Stomach (tissue), 9 donors: ENCODE results near the gene HCN2. TPM values are rescaled to one million over a fixed set of nuclear protein-coding genes. Genes with fewer than 3 reads are reported as not detected.
A peak's percentile ranks its signal among the peaks of the same experiment; 100 is the strongest.

ENCODE experiments used
- DNase-seq, 2 donors: peaks; one replicate each; pipeline versions ENCODE4 v3.0.0 to v3.0.0-alpha.2; 2013 to 2019
- H3K27ac ChIP-seq, 5 donors: fragments of 200-600 bp in 4 of 5; sonication (generic) in 4 of 5; one replicate each; pipeline ENCODE4 v1.5.1; 2013 to 2019; ENCODE audit warnings: mild to moderate bottlenecking in 1 of 5, moderate library complexity in 1 of 5
- H3K27me3 ChIP-seq, 3 donors: fragments of 200-600 bp; sonication (generic); one replicate each; pipeline ENCODE4 v1.5.1; 2017 to 2019; ENCODE audit warnings: mixed run types in 1 of 3
- H3K36me3 ChIP-seq, 4 donors: fragments of 200-600 bp; sonication (generic); 1 replicate in 3 of 4; 2 replicates in 1 of 4; pipeline ENCODE4 v1.5.1; 2016 to 2019
- H3K4me1 ChIP-seq, 4 donors: fragments of 200-600 bp; sonication (generic); one replicate each; pipeline ENCODE4 v1.5.1; 2016 to 2019
- H3K4me3 ChIP-seq, 4 donors: fragments of 200-600 bp; sonication (generic) in 3 of 4; one replicate each; pipeline ENCODE4 v1.5.1; 2016 to 2019; ENCODE audit warnings: mild to moderate bottlenecking in 1 of 4
- H3K9me3 ChIP-seq, 4 donors: fragments of 200-600 bp; sonication (generic); one replicate each; pipeline ENCODE4 v1.5.1; 2016 to 2019
- CTCF ChIP-seq, 7 experiments: fragments of 450-650 bp in 4 of 7; fragments of 200-600 bp in 3 of 7; sonication (generic) in 3 of 7; IDR thresholded peaks; one replicate each; pipeline ENCODE4 v1.5.1; 2016 to 2019; ENCODE audit warnings: antibody characterized with exemption in 7 of 7, control low read depth in 2 of 7, mild to moderate bottlenecking in 1 of 7
- EP300 ChIP-seq: sonication (generic); formaldehyde crosslinking; IDR thresholded peaks from one replicate; pipeline ENCODE4 v1.6.1; 2017; ENCODE audit warnings: antibody characterized with exemption
- POLR2A ChIP-seq, 4 donors: fragments of 450-650 bp; IDR thresholded peaks; one replicate each; pipeline ENCODE4 v1.6.1; 2016; ENCODE audit warnings: antibody characterized with exemption in 4 of 4, control low read depth in 2 of 4, mild to moderate bottlenecking in 1 of 4, moderate library complexity in 1 of 4
- POLR2AphosphoS5 ChIP-seq, 3 donors: sonication (generic); formaldehyde crosslinking; IDR thresholded peaks; one replicate each; pipeline ENCODE4 v1.6.1; 2016; ENCODE audit warnings: antibody characterized with exemption in 3 of 3
- WGBS, 5 donors: extraction: QIAGEN DNeasy Blood & Tissue Kit in 3 of 5; methylation state at CpG; one replicate each; pipeline versions ENCODE4 v1.1.5 to v1.1.7; 2013 to 2018; 5-methylcytosine and 5-hydroxymethylcytosine counted together
- intact Hi-C: fragments of 100-400 bp; cut with DNase I; formaldehyde crosslinking; loops from one replicate; pipeline ENCODE4 v1.15.1; 2023; ENCODE audit warnings: low total_unique reads
- polyA plus RNA-seq, 3 donors: library from polyadenylated mRNA; stranded (reverse); fragments of 200-250 nt; gene quantifications; one replicate each; pipeline ENCODE4 v1.2.3, GENCODE V29; 2013
- total RNA-seq, 5 donors: library from RNA; depleted of rRNA; stranded (reverse); fragments of >200 nt; gene quantifications; one replicate each; pipeline versions ENCODE4 v1.1.0 to v1.2.3, GENCODE V29; 2014 to 2016
- donor health status: healthy with polysubstance abuse.
- donor health status: Bipolar disorder and iron deficiency.
- donor health status: healthy.

HCN2 gene
- total and polyA plus RNA-seq, 8 donors = 0.10 to 0.18 (median 0.15) TPM; not detected in 5

- DNase-seq = peak; percentile 40 to 78
- Histone ChIP-seq H3K4me3 (no peak overlapping the region), H3K27ac (peak overlapping the region in 1 of 5 donors; percentile 44), H3K36me3 (no peaks in the 10 kb centered on the region), H3K27me3 (peaks cover 0 to 3% (median 0%) of the 10 kb centered on the region in 3 donors), H3K9me3 (no peaks in the 10 kb centered on the region), H3K4me1 (peaks cover 8 to 27% (median 18%) of the 10 kb centered on the region in 4 donors)
- intact Hi-C loops = no loop called here
- no peak for TF ChIP-seq POLR2AphosphoS5 (IDR thresholded peaks at IDR 0.05)
- TF ChIP-seq EP300 = no peak
- TF ChIP-seq POLR2A (IDR thresholded peaks at IDR 0.05) = no peak
- no peak for TF ChIP-seq CTCF (IDR thresholded peaks at IDR 0.05)
- WGBS, 5 donors = 43 to 53% (median 46%) methylated on average over 16 to 21 of the region's 21 CpGs
Measured at GRCh38 chr19:558770-559439, 30.8 kb upstream of the HCN2 start.

- 74 to 84% (median 80%) methylated on average over 12 of the region's 12 CpGs for WGBS, 5 donors
- peaks cover 0 to 3% (median 0%) of the 10 kb centered on the region in 3 donors for H3K27me3 ChIP-seq
- intact Hi-C loops = no loop called here
- H3K9me3 ChIP-seq = no peaks in the 10 kb centered on the region
- no peaks in the 10 kb centered on the region for H3K36me3 ChIP-seq
- TF ChIP-seq POLR2AphosphoS5 (IDR thresholded peaks at IDR 0.05) = no peak
- no peak for TF ChIP-seq EP300
- TF ChIP-seq CTCF (IDR thresholded peaks at IDR 0.05) = no peak
- no peak for TF ChIP-seq POLR2A (IDR thresholded peaks at IDR 0.05)
- peaks cover 8 to 27% (median 18%) of the 10 kb centered on the region in 4 donors for H3K4me1 ChIP-seq
- no peak overlapping the region for H3K4me3 ChIP-seq
- no peak for DNase-seq
- H3K27ac ChIP-seq = peak overlapping the region in 1 of 5 donors; percentile 14
Measured at GRCh38 chr19:560121-560520, 29.6 kb upstream of the HCN2 start.

GRCh38 chr19:566403-566802 is 23.3 kb upstream of the HCN2 start:
- peak in 1 of 2 donors; percentile 88 for DNase-seq
- no peak for TF ChIP-seq CTCF (IDR thresholded peaks at IDR 0.05)
- peak; percentile 56 to 72 (median 71) for TF ChIP-seq POLR2AphosphoS5 (IDR thresholded peaks at IDR 0.05)
- peak; percentile 68 for TF ChIP-seq EP300
- no peak for TF ChIP-seq POLR2A (IDR thresholded peaks at IDR 0.05)
- Histone ChIP-seq H3K36me3 (no peaks in the 10 kb centered on the region), H3K4me3 (no peak overlapping the region), H3K27ac (peak overlapping the region in 4 of 5 donors; percentile 48 to 85 (median 71)), H3K9me3 (no peaks in the 10 kb centered on the region), H3K27me3 (no peaks in the 10 kb centered on the region), H3K4me1 (peaks cover 4 to 15% (median 7%) of the 10 kb centered on the region in 4 donors)
- intact Hi-C loops = no loop called here
- 52 to 84% (median 72%) methylated on average over 18 to 19 of the region's 19 CpGs for WGBS, 5 donors

GRCh38 chr19:566844-567243 is 22.8 kb upstream of the HCN2 start:
- DNase-seq = no peak
- TF ChIP-seq CTCF (IDR thresholded peaks at IDR 0.05) (no peak), POLR2AphosphoS5 (IDR thresholded peaks at IDR 0.05) (no peak), POLR2A (IDR thresholded peaks at IDR 0.05) (no peak), EP300 (no peak)
- H3K9me3 ChIP-seq = no peaks in the 10 kb centered on the region
- peak overlapping the region in 4 of 5 donors; percentile 48 to 85 (median 71) for H3K27ac ChIP-seq
- intact Hi-C loops = no loop called here
- H3K4me1 ChIP-seq = peaks cover 4 to 20% (median 11%) of the 10 kb centered on the region in 4 donors
- H3K4me3 ChIP-seq = no peak overlapping the region
- H3K27me3 ChIP-seq = no peaks in the 10 kb centered on the region
- H3K36me3 ChIP-seq = no peaks in the 10 kb centered on the region
- WGBS, 5 donors = 80 to 90% (median 88%) methylated on average over 16 of the region's 16 CpGs
